ENCODE measurements around the gene ZNF74.
A peak's percentile ranks its signal among the peaks of the same experiment; 100 is the strongest.
"Not testable (repeated sequence)": the region's sequence is repeated elsewhere in the genome, so short reads cannot be mapped to it uniquely, and the experiment has no call there.

ZNF74 gene

GRCh38 chr22:20400606-20401375 lies 6.8 kb downstream of the ZNF74 start:
- DNase-seq (ENCODE audit: low read depth): no peak

DNA sequence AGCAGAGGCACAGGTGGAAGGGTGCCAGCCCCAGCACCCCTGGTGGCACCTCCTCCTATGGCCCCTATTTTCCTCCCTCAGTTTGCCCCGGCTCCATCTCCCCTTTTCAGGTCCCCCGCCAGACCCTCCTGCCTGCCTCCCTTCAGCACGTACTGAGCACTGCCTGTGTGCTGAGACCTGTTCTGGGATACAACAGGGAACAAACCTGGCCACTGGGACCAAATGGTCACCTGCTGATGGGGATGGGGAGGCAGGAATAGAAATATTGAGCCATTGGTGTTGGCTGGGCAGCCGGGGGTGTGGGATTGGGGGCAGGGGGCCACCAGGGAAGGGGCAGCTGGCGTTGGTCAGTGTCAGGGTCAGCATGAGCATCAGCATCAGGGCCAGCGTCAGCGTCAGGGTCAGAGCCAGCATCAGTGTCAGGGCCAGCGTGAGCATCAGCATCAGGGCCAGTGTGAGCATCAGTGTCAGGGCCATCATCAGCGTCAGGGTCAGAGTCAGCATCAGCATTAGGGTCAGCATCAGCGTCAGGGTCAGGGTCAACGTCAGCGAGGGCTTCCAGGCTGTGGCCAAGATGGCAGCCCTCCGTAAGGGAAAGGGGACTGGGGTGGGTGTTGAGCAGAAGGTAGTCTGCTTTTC lies 7.5 kb downstream of the ZNF74 start:
- DNase-seq (ENCODE audit: low read depth): no peak

GRCh38 chr22:20402960-20403778 lies 9.2 kb downstream of the ZNF74 start:
- no peak for DNase-seq (ENCODE audit: low read depth)

GRCh38 chr22:20403779-20404140 lies 9.8 kb downstream of the ZNF74 start:
- DNase-seq (ENCODE audit: low read depth): no peak

GRCh38 chr22:20404881-20405280 lies 10.9 kb downstream of the ZNF74 start:
- no peak for DNase-seq (ENCODE audit: low read depth)

DNA sequence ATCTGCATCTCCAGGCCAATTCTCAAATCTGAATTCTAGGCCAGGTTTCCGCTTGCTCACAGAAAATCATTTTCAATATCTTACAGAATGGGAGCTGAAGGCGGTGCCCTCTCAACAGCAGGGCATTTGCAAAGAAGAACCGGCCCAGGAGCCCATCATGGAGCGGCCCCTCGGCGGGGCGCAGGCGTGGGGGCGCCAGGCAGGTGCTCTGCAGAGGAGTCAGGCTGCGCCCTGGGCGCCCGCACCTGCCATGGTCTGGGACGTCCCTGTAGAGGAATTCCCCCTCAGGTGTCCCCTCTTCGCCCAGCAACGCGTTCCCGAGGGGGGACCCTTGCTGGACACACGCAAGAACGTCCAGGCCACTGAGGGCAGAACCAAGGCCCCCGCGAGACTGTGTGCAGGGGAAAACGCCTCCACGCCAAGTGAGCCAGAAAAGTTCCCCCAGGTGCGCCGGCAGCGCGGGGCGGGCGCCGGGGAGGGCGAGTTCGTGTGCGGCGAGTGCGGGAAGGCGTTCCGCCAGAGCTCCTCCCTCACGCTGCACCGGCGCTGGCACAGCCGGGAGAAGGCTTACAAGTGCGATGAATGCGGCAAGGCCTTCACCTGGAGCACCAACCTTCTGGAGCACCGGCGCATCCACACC lies 11.5 kb downstream of the ZNF74 start:
- DNase-seq (ENCODE audit: low read depth): no peak

GRCh38 chr22:20405931-20406685 lies 12.2 kb downstream of the ZNF74 start:
- DNase-seq (ENCODE audit: low read depth): no peak

DNA sequence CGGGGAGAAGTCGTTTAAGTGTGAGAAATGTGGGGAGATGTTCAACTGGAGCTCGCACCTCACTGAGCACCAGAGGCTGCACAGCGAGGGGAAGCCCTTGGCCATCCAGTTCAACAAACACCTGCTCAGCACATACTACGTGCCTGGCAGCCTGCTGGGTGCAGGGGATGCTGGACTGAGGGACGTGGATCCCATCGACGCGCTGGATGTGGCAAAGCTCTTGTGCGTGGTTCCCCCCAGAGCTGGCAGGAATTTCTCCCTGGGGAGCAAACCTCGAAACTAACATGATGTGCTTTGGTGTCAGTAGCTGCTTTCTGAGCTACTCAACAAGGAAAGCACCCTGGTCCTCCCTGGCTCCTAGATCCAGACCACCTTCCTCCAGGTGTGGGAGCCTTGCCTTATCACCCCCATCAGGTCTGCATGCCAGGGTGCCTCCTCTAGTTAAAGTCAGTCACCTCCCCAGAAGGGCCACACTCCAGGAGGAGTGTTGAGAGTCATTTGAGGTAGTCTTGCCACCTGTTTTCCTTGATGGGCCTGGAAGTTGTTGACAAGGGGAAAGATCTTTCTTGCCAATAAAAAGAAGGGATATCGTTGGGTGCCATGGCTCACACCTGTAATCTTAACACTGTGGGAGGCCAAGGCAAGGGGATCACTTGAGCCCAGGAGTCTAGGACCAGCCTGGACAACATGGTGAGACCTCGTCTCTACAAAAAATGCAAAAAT lies 12.9 kb downstream of the ZNF74 start:
- DNase-seq (ENCODE audit: low read depth): no peak

- DNase-seq (ENCODE audit: low read depth): no peak
Measured at GRCh38 chr22:20407829-20408228, 13.9 kb downstream of the ZNF74 start.

DNA sequence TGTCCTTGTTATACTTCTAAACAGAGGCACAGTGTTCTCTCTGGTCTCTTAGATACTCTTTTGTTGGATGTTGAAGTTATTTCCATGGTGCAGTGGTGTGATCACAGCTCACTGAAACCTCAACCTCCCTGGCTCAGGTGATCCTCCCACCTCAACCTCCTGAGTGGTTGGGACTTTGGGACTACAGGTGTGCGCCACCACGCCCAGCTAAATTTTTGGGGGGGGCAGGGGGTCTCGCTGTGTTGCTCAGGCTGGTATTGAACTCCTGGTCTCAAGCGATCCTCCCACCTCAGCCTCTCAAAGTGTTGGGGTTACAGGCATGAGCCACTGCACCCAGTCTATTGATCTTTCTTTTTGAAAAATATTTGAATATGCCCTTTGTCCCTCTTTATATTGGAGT lies 14.9 kb downstream of the ZNF74 start:
- no peak for DNase-seq (ENCODE audit: low read depth)

- DNase-seq (ENCODE audit: low read depth): not testable (repeated sequence)
Measured at GRCh38 chr22:20409385-20409784, 15.4 kb downstream of the ZNF74 start.

DNA sequence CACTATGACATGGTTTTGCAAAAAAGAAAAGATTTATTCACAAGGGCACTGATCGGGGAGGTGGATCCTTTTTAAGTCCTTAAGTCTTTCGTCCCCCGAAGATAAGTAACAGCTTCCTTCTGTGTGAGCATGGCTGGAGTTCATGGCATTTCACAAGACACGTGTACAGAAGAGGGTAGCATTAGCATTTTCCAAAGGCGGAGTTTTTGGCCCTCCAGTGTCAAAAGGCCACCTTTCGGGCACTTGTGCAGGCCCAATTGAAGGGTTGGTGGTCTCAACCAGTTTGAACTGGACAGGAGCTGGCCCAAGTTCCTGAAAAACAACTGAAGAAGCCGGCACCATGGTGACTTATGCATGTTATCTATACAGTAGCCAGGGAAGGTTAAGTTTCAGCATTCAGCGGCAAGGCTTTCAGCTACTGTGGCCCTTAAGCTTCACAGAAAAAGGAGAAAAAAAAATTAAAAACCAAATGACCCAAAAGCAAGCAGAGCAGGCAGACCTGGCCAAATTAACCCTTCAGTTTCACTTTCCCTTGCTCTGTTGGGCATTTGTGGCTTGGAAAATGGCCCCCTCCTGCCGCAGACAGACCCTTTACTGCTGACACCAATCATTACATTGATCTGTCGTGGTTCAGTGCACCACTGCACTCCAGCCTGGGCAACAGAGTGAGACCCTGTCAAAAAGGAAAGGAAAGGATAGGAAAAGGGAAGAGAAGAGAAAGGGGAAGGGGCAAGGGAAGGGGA lies 18.7 kb downstream of the ZNF74 start:
- no peak for DNase-seq (ENCODE audit: low read depth)

DNA sequence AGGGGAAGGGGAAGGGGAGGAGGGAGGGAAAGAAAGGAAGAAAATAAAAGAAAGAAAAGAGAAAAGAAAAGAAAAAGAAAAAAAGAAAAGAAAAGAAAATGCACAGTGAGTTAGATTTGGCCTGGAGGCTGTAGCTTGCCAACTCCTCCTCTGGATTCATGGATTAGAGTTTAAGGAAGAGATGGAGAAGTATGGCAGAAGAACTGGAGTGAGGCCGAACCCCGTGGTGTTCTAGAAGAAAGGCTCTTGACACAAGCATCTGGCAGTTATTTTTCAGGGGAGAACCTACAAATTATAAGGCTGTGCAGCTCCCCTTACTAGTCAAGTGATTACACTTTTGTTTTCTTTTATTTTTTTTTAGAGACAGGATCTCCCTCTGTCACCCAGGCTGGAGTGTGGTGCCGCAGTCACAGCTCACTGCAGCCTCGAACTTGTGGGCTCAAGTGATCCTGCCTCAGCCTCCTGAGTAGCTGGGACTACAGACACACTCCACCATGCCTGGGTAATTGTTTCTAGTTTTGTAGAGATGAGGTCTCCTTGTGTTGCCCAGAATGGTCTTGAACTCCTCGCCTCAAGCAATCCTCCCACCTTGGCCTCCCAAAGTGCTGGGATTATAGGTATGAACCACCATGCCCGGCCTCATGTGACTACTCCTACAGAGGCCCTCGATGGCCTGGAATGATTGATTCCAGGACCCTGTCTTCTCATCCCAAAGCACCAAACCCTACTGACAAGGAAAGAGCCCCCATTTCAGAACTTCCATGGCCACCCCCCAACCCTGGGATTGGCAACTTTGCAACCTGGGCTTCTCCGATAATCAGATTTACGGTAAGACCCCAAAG lies 19.5 kb downstream of the ZNF74 start:
- no peak for DNase-seq (ENCODE audit: low read depth)

DNA sequence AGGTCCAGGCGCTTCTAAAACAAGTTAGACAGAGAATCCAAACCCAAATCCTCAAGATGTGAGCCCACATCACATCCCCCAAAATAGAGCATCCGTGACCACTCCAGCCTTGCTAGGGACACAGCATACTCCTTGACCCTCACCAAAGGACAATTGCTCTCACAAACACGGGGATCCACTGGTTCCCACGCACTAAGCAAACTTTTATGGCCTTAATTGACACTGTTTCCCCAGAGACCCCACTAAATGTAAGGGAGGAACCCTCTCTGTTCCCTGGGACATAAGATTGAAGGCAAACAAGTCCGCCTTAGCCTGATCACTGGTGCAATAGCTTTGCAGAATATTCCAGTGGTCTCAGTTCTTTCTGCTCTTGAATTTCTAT lies 20.1 kb downstream of the ZNF74 start:
- no peak for DNase-seq (ENCODE audit: low read depth)

- no peak for DNase-seq (ENCODE audit: low read depth)
Measured at GRCh38 chr22:20414450-20414849, 20.5 kb downstream of the ZNF74 start.

GRCh38 chr22:20415241-20415640 lies 21.3 kb downstream of the ZNF74 start:
- DNase-seq (ENCODE audit: low read depth): not testable (repeated sequence)

GRCh38 chr22:20415699-20416098 lies 21.7 kb downstream of the ZNF74 start:
- not testable (repeated sequence) for DNase-seq (ENCODE audit: low read depth)

GRCh38 chr22:20418211-20418788 lies 24.3 kb downstream of the ZNF74 start:
- peak; percentile 66 for DNase-seq (ENCODE audit: low read depth)

DNA sequence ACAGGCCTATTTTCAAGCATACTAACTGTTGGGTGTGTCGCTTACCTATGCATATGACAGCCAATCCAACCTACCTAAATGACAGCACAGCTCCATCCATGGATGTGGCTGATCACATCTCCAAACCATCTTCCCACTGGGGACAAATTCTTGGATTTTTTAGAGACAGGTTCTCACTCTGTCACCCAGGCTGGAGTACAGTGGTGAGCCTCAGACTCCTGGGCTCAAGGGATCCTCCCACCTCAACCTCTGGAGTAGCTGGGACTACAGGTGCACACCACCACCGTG lies 25.7 kb downstream of the ZNF74 start:
- no peak for DNase-seq (ENCODE audit: low read depth)
